H9 (cell line): Measurements from ENCODE around the gene MOV10L1. TPM values are rescaled to one million over a fixed set of nuclear protein-coding genes. Genes with fewer than 3 reads are reported as not detected.
A peak's percentile ranks its signal among the peaks of the same experiment; 100 is the strongest.
"Not testable (repeated sequence)": the region's sequence is repeated elsewhere in the genome, so short reads cannot be mapped to it uniquely, and the experiment has no call there.

Source experiments
- DNase-seq: peaks from one replicate; pipeline ENCODE4 v3.0.0-alpha.2; 2017
- H2AFZ ChIP-seq: one replicate; pipeline ENCODE4 v1.6.1; 2013; ENCODE audit warnings: mild to moderate bottlenecking, low read length, control low read depth, moderate library complexity
- H2AK5ac ChIP-seq: 2 replicates; pipeline ENCODE4 v1.6.1; 2013; ENCODE audit warnings: low read length, control low read depth, mixed read lengths; ENCODE audit not compliant: insufficient read length
- H2BK120ac ChIP-seq: one replicate; pipeline ENCODE4 v1.6.1; 2013; ENCODE audit warnings: low read depth, mild to moderate bottlenecking, low read length, control low read depth, inconsistent platforms; ENCODE audit not compliant: poor library complexity, severe bottlenecking
- H2BK12ac ChIP-seq: 2 replicates; pipeline ENCODE4 v1.6.1; 2013; ENCODE audit warnings: low read length, control low read depth, mixed read lengths, low read depth; ENCODE audit not compliant: insufficient read length
- H2BK15ac ChIP-seq: 2 replicates; pipeline ENCODE4 v1.6.1; 2013; ENCODE audit warnings: low read depth, low read length, control low read depth
- H2BK20ac ChIP-seq: one replicate; pipeline ENCODE4 v1.6.1; 2013; ENCODE audit warnings: low read depth, mild to moderate bottlenecking, low read length, control low read depth, inconsistent platforms; ENCODE audit not compliant: poor library complexity, severe bottlenecking
- H2BK5ac ChIP-seq: 2 replicates; pipeline ENCODE4 v1.6.1; 2013; ENCODE audit warnings: low read length, control low read depth, mixed read lengths; ENCODE audit not compliant: insufficient read length
- H3K14ac ChIP-seq: 2 replicates; pipeline ENCODE4 v1.6.1; 2013; ENCODE audit warnings: low read length, control low read depth; ENCODE audit not compliant: insufficient read depth
- H3K18ac ChIP-seq: 2 replicates; pipeline ENCODE4 v1.6.1; 2013; ENCODE audit warnings: low read depth, mild to moderate bottlenecking, mixed read lengths, low read length, control low read depth; ENCODE audit not compliant: insufficient read length
- H3K23ac ChIP-seq: 2 replicates; pipeline ENCODE4 v1.6.1; 2013; ENCODE audit warnings: low read length, control low read depth, mixed read lengths, low read depth; ENCODE audit not compliant: insufficient read length
- H3K23me2 ChIP-seq: 2 replicates; pipeline ENCODE4 v1.6.1; 2013; ENCODE audit warnings: low read depth, mild to moderate bottlenecking, mixed read lengths, low read length, control low read depth; ENCODE audit not compliant: insufficient read length, poor library complexity, severe bottlenecking
- H3K27ac ChIP-seq: 2 replicates; pipeline ENCODE4 v1.5.1; 2013; ENCODE audit warnings: low read length, control low read depth, mixed read lengths, low read depth; ENCODE audit not compliant: insufficient read length
- H3K27me3 ChIP-seq: 2 replicates; pipeline ENCODE4 v1.6.1; 2013; ENCODE audit warnings: low read length, control low read depth, inconsistent platforms; ENCODE audit not compliant: insufficient read depth
- H3K4ac ChIP-seq: 2 replicates; pipeline ENCODE4 v1.6.1; 2013; ENCODE audit warnings: low read depth, mild to moderate bottlenecking, control low read depth, inconsistent platforms, low read length, moderate library complexity
- H3K4me1 ChIP-seq: 2 replicates; pipeline ENCODE4 v1.6.1; 2013; ENCODE audit warnings: low read length, control low read depth, inconsistent platforms; ENCODE audit not compliant: insufficient read depth
- H3K4me2 ChIP-seq: 2 replicates; pipeline ENCODE4 v1.6.1; 2013; ENCODE audit warnings: low read length, control low read depth, mixed read lengths; ENCODE audit not compliant: insufficient read length, insufficient read depth
- H3K56ac ChIP-seq: 2 replicates; pipeline ENCODE4 v1.6.1; 2013; ENCODE audit warnings: low read depth, mild to moderate bottlenecking, mixed read lengths, low read length, control low read depth; ENCODE audit not compliant: insufficient read length
- H3K79me1 ChIP-seq: 2 replicates; pipeline ENCODE4 v1.6.1; 2013; ENCODE audit warnings: low read depth, mild to moderate bottlenecking, moderate library complexity, low read length, control low read depth, inconsistent platforms; ENCODE audit not compliant: insufficient read depth, poor library complexity, severe bottlenecking
- H3K79me2 ChIP-seq: 2 replicates; pipeline ENCODE4 v1.6.1; 2013; ENCODE audit warnings: low read length, control low read depth, inconsistent platforms; ENCODE audit not compliant: insufficient read depth
- H3K9ac ChIP-seq: 2 replicates; pipeline ENCODE4 v1.6.1; 2013; ENCODE audit warnings: low read length, control low read depth, mixed read lengths; ENCODE audit not compliant: insufficient read length; ENCODE audit errors: extremely low read depth
- H3K9me3 ChIP-seq: one replicate; pipeline ENCODE4 v1.6.1; 2013; ENCODE audit warnings: low read depth, low read length, inconsistent platforms; ENCODE audit not compliant: control insufficient read depth
- H3T11ph ChIP-seq: one replicate; pipeline ENCODE4 v1.6.1; 2013; ENCODE audit warnings: mild to moderate bottlenecking, low read length, control low read depth, inconsistent platforms
- H4K20me1 ChIP-seq: one replicate; pipeline ENCODE4 v1.6.1; 2013; ENCODE audit not compliant: control insufficient read depth, insufficient read length, insufficient read depth
- H4K5ac ChIP-seq: 2 replicates; pipeline ENCODE4 v1.6.1; 2013; ENCODE audit warnings: low read depth, mild to moderate bottlenecking, mixed read lengths, low read length, control low read depth; ENCODE audit not compliant: insufficient read length
- H4K8ac ChIP-seq: replicated peaks from 2 replicates; pipeline ENCODE4 v1.6.1; 2013; ENCODE audit warnings: low read length, control low read depth, mixed read lengths, low read depth; ENCODE audit not compliant: insufficient read length
- H4K91ac ChIP-seq: 2 replicates; pipeline ENCODE4 v1.6.1; 2013; ENCODE audit warnings: low read depth, mild to moderate bottlenecking, moderate library complexity, mixed read lengths, low read length, control low read depth; ENCODE audit not compliant: insufficient read length
- H3K27ac Mint-ChIP-seq, 3 experiments: 2 replicates in 2 of 3; 3 replicates in 1 of 3; pipeline ENCODE4 v1.8.0; 2020 to 2021; ENCODE audit warnings: mixed read lengths in 3 of 3, mild to moderate bottlenecking in 1 of 3, moderate library complexity in 1 of 3
- H3K27me3 Mint-ChIP-seq: 2 replicates; pipeline ENCODE4 v1.8.0; 2021; ENCODE audit warnings: low read depth, mild to moderate bottlenecking, moderate library complexity, mixed read lengths
- H3K36me3 Mint-ChIP-seq, 3 experiments: 2 replicates in 2 of 3; 3 replicates in 1 of 3; pipeline ENCODE4 v1.8.0; 2020 to 2021; ENCODE audit warnings: low read depth in 3 of 3, mixed read lengths in 3 of 3; ENCODE audit not compliant: insufficient read depth in 1 of 3
- H3K4me1 Mint-ChIP-seq, 2 experiments: 2 replicates each; pipeline ENCODE4 v1.8.0; 2020; ENCODE audit warnings: mixed read lengths in 2 of 2
- H3K4me3 Mint-ChIP-seq, 2 experiments: 2 replicates in 1 of 2; 3 replicates in 1 of 2; pipeline ENCODE4 v1.8.0; 2020 to 2021; ENCODE audit warnings: mild to moderate bottlenecking in 2 of 2, mixed read lengths in 2 of 2, moderate library complexity in 1 of 2
- H3K9me3 Mint-ChIP-seq, 2 experiments: 2 replicates in 1 of 2; 3 replicates in 1 of 2; pipeline ENCODE4 v1.8.0; 2020; ENCODE audit warnings: mild to moderate bottlenecking in 2 of 2, mixed read lengths in 2 of 2, moderate library complexity in 1 of 2
- CTCF ChIP-seq: fragments of 200-600 bp; sonication (generic); conservative IDR thresholded peaks from 3 replicates; pipeline ENCODE4 v1.8.0; 2021; ENCODE audit warnings: antibody characterized with exemption, mild to moderate bottlenecking
- WGBS: extraction: QIAGEN DNeasy Blood & Tissue Kit; methylation state at CpG from one replicate; pipeline ENCODE4 v1.1.7; 2013; ENCODE audit warnings: missing lambda C conversion rate, low lambda C conversion rate, mixed read lengths; ENCODE audit not compliant: insufficient read length; ENCODE audit errors: extremely low coverage; 5-methylcytosine and 5-hydroxymethylcytosine counted together
- total RNA-seq: library from RNA; stranded (reverse); gene quantifications from 2 replicates; pipeline ENCODE4 v1.2.1, GENCODE V29; 2021

Gene MOV10L1
- total RNA-seq, 1 experiment from 2014 or later, result not detected

- Histone ChIP-seq H3K18ac (no peak overlapping the region), H3K4me2 (no peak overlapping the region), H4K20me1 (no peaks in the 10 kb centered on the region), H2BK5ac (no peak overlapping the region), H3K23me2 (peaks cover 6% of the 10 kb centered on the region), H2BK12ac (no peak overlapping the region), H2AK5ac (no peak overlapping the region), H3K79me2 (no peaks in the 10 kb centered on the region), H4K8ac (peak overlapping the region; percentile 58), H3K4me1 (no peaks in the 10 kb centered on the region), H3K14ac (no peak overlapping the region; the same call in 1 of the 2 replicates), H3K27ac (no peak overlapping the region), H3K27me3 (no peaks in the 10 kb centered on the region), H3K23ac (no peak overlapping the region), H2BK15ac (no peak overlapping the region), H3K9me3 (no peaks in the 10 kb centered on the region), H3T11ph (no peak overlapping the region), H3K4ac (no peak overlapping the region), H2AFZ (no peak overlapping the region), H3K79me1 (no peaks in the 10 kb centered on the region), H3K56ac (no peak overlapping the region), H3K9ac (no peak overlapping the region), H2BK20ac (no peak overlapping the region), H2BK120ac (no peak overlapping the region), H4K5ac (no peak overlapping the region), H4K91ac (no peak overlapping the region)
- H3K27ac Mint-ChIP-seq, result no peak overlapping the region
- no peaks in the 10 kb centered on the region; a peak in 1 of 7 replicates for H3K36me3 Mint-ChIP-seq
- no CpG with 5 or more reads among the region's 27 CpGs for WGBS
- DNase-seq, result no peak
- no peaks in the 10 kb centered on the region; a peak in 1 of 5 replicates for H3K9me3 Mint-ChIP-seq
- peaks cover 28% of the 10 kb centered on the region for H3K27me3 Mint-ChIP-seq
- peak; percentile 40; the same call in 2 of the 3 replicates for TF ChIP-seq CTCF
- peak overlapping the region in 1 of 2 experiments; percentile 74; a peak in 3 of 5 replicates for H3K4me3 Mint-ChIP-seq
- peaks cover 2 to 7% of the 10 kb centered on the region in 2 experiments for H3K4me1 Mint-ChIP-seq
Measured at GRCh38 chr22:50146439-50147238, 56.8 kb downstream of the MOV10L1 start.

- H2AFZ ChIP-seq, H2BK120ac ChIP-seq, H3K27ac Mint-ChIP-seq, H2BK12ac ChIP-seq, H2BK20ac ChIP-seq, H3K56ac ChIP-seq, H3K79me1 ChIP-seq, H2AK5ac ChIP-seq, H3K36me3 Mint-ChIP-seq, H3K4ac ChIP-seq, H3K18ac ChIP-seq, H3K27ac ChIP-seq, H3K23ac ChIP-seq, H4K5ac ChIP-seq, H3K9me3 ChIP-seq, H4K20me1 ChIP-seq, H2BK15ac ChIP-seq, H3K23me2 ChIP-seq, H3K4me1 Mint-ChIP-seq, H3K79me2 ChIP-seq, H3K27me3 ChIP-seq, H3T11ph ChIP-seq, H3K4me3 Mint-ChIP-seq, DNase-seq, H3K4me1 ChIP-seq, H3K9ac ChIP-seq, H3K14ac ChIP-seq, H2BK5ac ChIP-seq, H4K91ac ChIP-seq, H3K4me2 ChIP-seq, H3K9me3 Mint-ChIP-seq, H4K8ac ChIP-seq: not testable (repeated sequence)
- no CpG with 5 or more reads among the region's 26 CpGs for WGBS
- H3K27me3 Mint-ChIP-seq, result peaks cover 24% of the 10 kb centered on the region
Measured at GRCh38 chr22:50147258-50148165, 57.7 kb downstream of the MOV10L1 start.
